GM18505 (cell line): ENCODE measurements around the gene ARID3B.
A peak's percentile ranks its signal among the peaks of the same experiment; 100 is the strongest.

Experiments
- ATAC-seq: cut with Tn5 transposase; IDR thresholded peaks from one replicate; pipeline ENCODE4 v1.9.1; 2021; ENCODE audit not compliant: unreplicated experiment
- POLR2A ChIP-seq: IDR thresholded peaks from 4 replicates; pipeline ENCODE4 v1.6.1; 2011; ENCODE audit warnings: borderline replicate concordance; ENCODE audit not compliant: insufficient read depth, insufficient read length; ENCODE audit errors: extremely low read depth

ARID3B gene

GRCh38 chr15:74631087-74631385 lies 90.0 kb downstream of the ARID3B start:
- no peak for ATAC-seq
- no peak for TF ChIP-seq POLR2A

GRCh38 chr15:74631408-74631807 lies 90.4 kb downstream of the ARID3B start:
- TF ChIP-seq POLR2A, result no peak
- no peak for ATAC-seq

- no peak for TF ChIP-seq POLR2A
- ATAC-seq, result no peak
These were observed 91.0 kb downstream of the ARID3B start for GRCh38 chr15:74631935-74632560.

DNA sequence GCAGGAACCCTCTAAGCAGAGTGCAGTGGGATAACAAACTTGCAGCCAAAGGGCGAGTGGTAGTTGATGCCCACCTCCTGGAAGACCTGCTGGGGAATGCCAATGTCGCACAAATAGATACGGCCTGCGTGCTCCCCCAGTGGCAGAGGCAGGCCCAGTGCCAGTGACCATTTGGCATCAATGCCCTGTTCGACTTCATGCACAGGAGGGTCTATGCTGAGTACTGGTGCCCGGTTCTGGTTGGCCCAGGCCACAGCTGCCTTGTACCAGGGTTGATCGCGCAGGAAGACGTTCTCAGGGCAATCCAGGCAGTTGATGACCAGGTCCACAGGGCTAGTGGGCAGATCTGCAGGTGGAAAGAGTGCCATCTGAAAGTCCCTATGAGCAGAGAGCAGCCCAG lies 91.6 kb downstream of the ARID3B start:
- TF ChIP-seq POLR2A, result peak; percentile 0
- no peak for ATAC-seq

DNA sequence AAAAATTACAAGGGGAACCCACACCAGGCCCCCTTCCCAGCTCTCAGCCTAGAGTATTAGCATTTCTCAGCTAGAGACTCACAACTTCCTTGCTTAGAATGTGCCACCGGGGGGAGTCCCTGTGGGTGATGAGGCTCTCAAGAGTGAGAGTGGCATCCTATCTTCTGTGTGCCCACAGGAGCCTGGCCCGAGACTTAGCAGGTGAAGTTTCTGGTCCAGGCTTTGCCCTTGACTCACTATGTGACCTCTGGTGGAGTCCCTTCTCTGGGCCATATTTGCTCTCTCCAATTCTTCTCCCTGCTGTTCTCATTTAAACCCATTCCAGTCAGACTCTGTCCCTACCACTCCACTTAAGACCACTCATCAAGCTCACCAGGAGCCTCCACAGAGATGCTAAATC lies 92.8 kb downstream of the ARID3B start:
- no peak for TF ChIP-seq POLR2A
- no peak for ATAC-seq

DNA sequence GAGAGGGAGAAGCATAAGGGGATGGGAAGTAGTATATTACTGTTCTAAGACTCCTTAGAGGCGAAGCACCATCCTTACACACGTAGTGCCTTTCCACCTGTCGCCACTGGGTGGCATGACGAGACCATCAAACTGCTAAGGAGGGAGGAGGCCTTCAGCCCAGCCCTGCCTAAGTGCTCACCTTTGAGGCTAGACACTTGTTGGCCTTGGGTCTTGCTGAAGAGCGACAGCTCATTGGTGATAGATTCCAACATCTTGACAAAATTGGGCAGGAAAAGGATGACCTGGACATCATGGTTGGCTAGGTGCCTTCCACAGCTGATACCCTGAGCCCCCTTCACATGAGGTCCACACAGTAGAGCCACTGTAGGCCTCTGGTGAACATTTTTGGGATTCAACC lies 94.2 kb downstream of the ARID3B start:
- TF ChIP-seq POLR2A, result no peak
- ATAC-seq, result no peak

- no peak for TF ChIP-seq POLR2A
- no peak for ATAC-seq
These were observed 96.0 kb downstream of the ARID3B start for GRCh38 chr15:74636984-74637383.

- no peak for ATAC-seq
- no peak for TF ChIP-seq POLR2A
These were observed 100.1 kb downstream of the ARID3B start for GRCh38 chr15:74641151-74641550.

GRCh38 chr15:74642348-74642733 lies 101.3 kb downstream of the ARID3B start:
- no peak for ATAC-seq
- TF ChIP-seq POLR2A, result no peak

DNA sequence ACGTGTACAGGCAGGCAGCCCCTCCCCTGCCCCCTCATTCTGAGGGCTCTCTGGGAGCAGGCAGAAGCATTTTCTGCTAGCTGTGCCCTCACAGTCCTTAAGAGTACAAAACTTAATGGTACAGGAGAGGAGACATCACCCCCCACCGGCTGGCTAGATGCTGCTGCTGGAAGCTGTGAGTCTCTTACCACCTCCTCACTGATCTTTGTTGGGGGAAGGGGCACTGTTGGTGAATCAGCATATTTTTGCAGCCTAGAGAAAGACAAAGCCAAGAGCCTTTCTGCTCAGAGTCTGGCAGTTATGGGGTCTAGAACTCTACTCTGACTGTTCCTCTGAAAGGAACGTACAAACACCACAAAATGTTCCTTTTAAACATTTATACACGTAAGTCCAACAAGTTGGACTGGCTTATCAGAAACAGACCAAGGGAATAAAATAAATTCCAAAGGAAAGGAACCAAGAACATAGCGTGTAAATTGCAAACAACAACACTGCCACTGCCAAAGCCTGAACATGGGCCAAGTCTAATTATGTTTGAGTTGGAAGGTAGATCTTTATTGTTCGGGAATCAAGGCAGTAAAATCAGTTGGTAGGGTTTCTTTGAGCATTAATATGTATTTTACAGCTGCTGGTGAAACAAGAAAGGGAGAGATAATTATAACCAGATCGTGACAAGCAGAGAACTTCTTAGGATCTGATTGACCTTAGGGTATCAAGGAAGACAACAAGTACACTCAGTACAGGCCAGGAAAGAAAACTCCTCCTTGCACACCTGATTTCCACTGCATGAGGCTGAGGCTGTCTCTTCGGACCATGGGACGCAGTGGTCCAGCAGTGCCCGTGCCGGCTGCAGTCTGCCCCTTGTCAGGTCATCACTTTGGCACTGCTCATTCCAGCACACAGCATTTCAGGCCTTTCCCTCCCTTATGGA lies 102.0 kb downstream of the ARID3B start:
- no peak for ATAC-seq
- TF ChIP-seq POLR2A, result no peak

GRCh38 chr15:74643665-74644204 lies 102.7 kb downstream of the ARID3B start:
- ATAC-seq, result no peak
- TF ChIP-seq POLR2A, result no peak

DNA sequence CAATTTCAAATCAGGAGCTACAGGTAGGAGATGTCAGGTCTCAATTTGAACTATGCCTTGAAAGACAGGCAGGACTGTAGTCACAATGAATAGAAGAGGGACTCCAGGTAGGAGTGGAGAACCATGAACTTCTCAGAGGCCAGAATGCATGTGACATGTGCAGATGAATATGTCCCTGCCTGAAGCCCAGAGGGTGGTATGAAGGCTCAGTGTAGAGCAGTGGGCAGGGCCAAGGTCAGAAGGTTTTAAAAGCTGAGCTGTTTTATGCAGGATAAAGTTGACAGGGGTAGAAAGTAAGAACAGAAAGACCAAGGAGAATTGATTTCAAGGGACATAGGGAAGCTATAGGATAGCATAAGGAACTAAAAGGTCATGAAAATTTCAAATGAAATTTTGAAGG lies 105.5 kb downstream of the ARID3B start:
- no peak for ATAC-seq
- no peak for TF ChIP-seq POLR2A
